GM12878 (cell line): ENCODE measurements around the gene COL2A1. TPM values are rescaled to one million over a fixed set of nuclear protein-coding genes. Genes with fewer than 3 reads are reported as not detected.
A peak's percentile ranks its signal among the peaks of the same experiment; 100 is the strongest.

Source experiments
- ATAC-seq: fragments of 200-7000 bp; cut with Tn5 transposase; 3 replicates; pipeline ENCODE4 v1.9.1; 2020; ENCODE audit warnings: mild to moderate bottlenecking, moderate library complexity
- BruUV-seq: library from RNA; stranded (reverse); fragments of 400-500 nt; replicated peaks from 2 replicates; lab custom pipeline; 2021; lab: Mats Ljungman, UMichigan
- CTCF ChIA-PET: fragments of 300-600 bp; sonication (Branson Sonifier 250); formaldehyde crosslinking; extraction: SDS; loops from one replicate; lab custom pipeline; 2021; ENCODE audit warnings: inconsistent platforms; lab: Yijun Ruan, JAX
- POLR2A ChIA-PET: fragments of 350-600 bp; formaldehyde crosslinking; extraction: SDS; loops from one replicate; lab custom pipeline; 2021; ENCODE audit warnings: inconsistent platforms; lab: Charles Lee
- RAD21 ChIA-PET: fragments of 300-600 bp; sonication (Branson Sonifier 250); formaldehyde crosslinking; loops from one replicate; lab custom pipeline; 2023; ENCODE audit warnings: antibody characterized with exemption; ENCODE audit not compliant: unreplicated experiment; lab: Charles Lee
- SMC1A ChIA-PET: fragments of 300-600 bp; sonication (Branson Sonifier 250); formaldehyde crosslinking; loops from one replicate; lab custom pipeline; 2023; ENCODE audit not compliant: unreplicated experiment, uncharacterized antibody; lab: Charles Lee
- DNase-seq: peaks from one replicate; pipeline ENCODE4 v3.0.0-alpha.2; 2011; ENCODE audit warnings: low read depth, low spot score
- FAIRE-seq: peaks from 3 replicates; lab custom pipeline; 2011; peaks lifted over from hg19 to GRCh38; lab: Jason Lieb, UNC
- H2AFZ ChIP-seq: 2 replicates; pipeline ENCODE4 v1.6.0; 2011; ENCODE audit warnings: low read depth, low read length, control low read depth; ENCODE audit not compliant: control insufficient read depth
- H3K27ac ChIP-seq: 2 replicates; pipeline ENCODE4 v1.5.1; 2011; ENCODE audit warnings: control low read depth; ENCODE audit not compliant: control insufficient read depth, insufficient read depth
- H3K27me3 ChIP-seq, 2 experiments: replicated peaks in 1 of 2; 2 replicates each; pipeline versions ENCODE4 v1.6.0 to v1.6.1; 2011; ENCODE audit warnings: low read length in 1 of 2; ENCODE audit not compliant: control insufficient read depth in 2 of 2, insufficient read depth in 2 of 2
- H3K36me3 ChIP-seq, 2 experiments: 2 replicates each; pipeline ENCODE4 v1.5.1; 2011; ENCODE audit warnings: low read length in 1 of 2; ENCODE audit not compliant: control insufficient read depth in 2 of 2, insufficient read depth in 2 of 2
- H3K4me1 ChIP-seq: 2 replicates; pipeline ENCODE4 v1.6.1; 2011; ENCODE audit warnings: mild to moderate bottlenecking, low read length, moderate library complexity, mixed read lengths; ENCODE audit not compliant: control insufficient read depth, insufficient read depth
- H3K4me2 ChIP-seq: 2 replicates; pipeline ENCODE4 v1.6.0; 2011; ENCODE audit warnings: control low read depth; ENCODE audit not compliant: control insufficient read depth, insufficient read depth
- H3K4me3 ChIP-seq: fragments of 200-600 bp; sonication (generic); 2 replicates; pipeline ENCODE4 v1.5.1; 2016
- H3K79me2 ChIP-seq: 2 replicates; pipeline ENCODE4 v1.6.0; 2011; ENCODE audit warnings: low read length; ENCODE audit not compliant: control insufficient read depth, insufficient read depth
- H3K9ac ChIP-seq: 2 replicates; pipeline ENCODE4 v1.8.0; 2011; ENCODE audit warnings: low read length, control low read depth, mixed read lengths; ENCODE audit not compliant: control insufficient read depth, insufficient read depth
- H3K9me3 ChIP-seq: replicated peaks from 3 replicates; pipeline ENCODE4 v1.5.1; 2011; ENCODE audit warnings: mild to moderate bottlenecking, low read length; ENCODE audit not compliant: control insufficient read depth, insufficient read depth
- H4K20me1 ChIP-seq: 2 replicates; pipeline ENCODE4 v1.6.0; 2011; ENCODE audit not compliant: control insufficient read depth, insufficient read depth
- CUX1 ChIP-seq: IDR thresholded peaks from 2 replicates; pipeline ENCODE4 v1.6.1; 2012; ENCODE audit warnings: improper control_type of control experiment, low read depth, low read length; ENCODE audit not compliant: insufficient replicate concordance
- EZH2 ChIP-seq: IDR thresholded peaks from 2 replicates; pipeline ENCODE4 v1.6.1; 2012; ENCODE audit warnings: low read depth, mild to moderate bottlenecking, control low read depth, inconsistent platforms, low read length, borderline replicate concordance; ENCODE audit not compliant: control insufficient read depth
- NFXL1 ChIP-seq: fragments of 450-650 bp; IDR thresholded peaks from 2 replicates; pipeline ENCODE4 v1.6.1; 2017; ENCODE audit warnings: antibody characterized with exemption, mild to moderate bottlenecking, borderline replicate concordance
- NR2C2 ChIP-seq: IDR thresholded peaks from 2 replicates; pipeline ENCODE4 v1.6.1; 2011; ENCODE audit warnings: borderline replicate concordance, low read depth; ENCODE audit not compliant: control insufficient read depth, insufficient read length
- TBL1XR1 ChIP-seq: IDR thresholded peaks from 2 replicates; pipeline ENCODE4 v1.6.1; 2012; ENCODE audit warnings: low read depth, low read length, improper control_type of control experiment
- WGBS: methylation state at CpG from one replicate; pipeline ENCODE4 v1.1.6; 2016; ENCODE audit warnings: low lambda C conversion rate; ENCODE audit not compliant: insufficient replicate concordance, insufficient coverage; ENCODE audit errors: missing lambda C conversion rate; 5-methylcytosine and 5-hydroxymethylcytosine counted together
- in situ Hi-C: fragments of 300-500 bp; cut with MboI; formaldehyde crosslinking; loops from 9 replicates; pipeline ENCODE4 v1.14.3; 2018; ENCODE audit warnings: mixed read lengths
- intact Hi-C: fragments of 100-400 bp; cut with micrococcal nuclease; formaldehyde crosslinking; loops from one replicate; pipeline ENCODE4 v1.14.2; 2022; ENCODE audit not compliant: unreplicated experiment
- polyA plus RNA-seq, 11 experiments: library from polyadenylated mRNA; depleted of rRNA in 4 of 11; unstranded in 6 of 11; stranded (reverse) in 5 of 11; fragments of >200 nt; fragmentation: Nextera tagmentation in 4 of 11; fragmentation: Illumina TruSeq in 1 of 11; extraction: Ambion mirVana in 4 of 11; extraction: Trizol in 1 of 11; gene quantifications; 1 replicate in 1 of 11; 2 replicates in 10 of 11; pipeline versions ENCODE4 v1.2.1 to v1.2.3, GENCODE V29; 2011 to 2016; ENCODE audit warnings: inconsistent platforms in 2 of 11, missing spikeins in 2 of 11, low read depth in 1 of 11
- total RNA-seq, 4 experiments: library from RNA; depleted of rRNA in 3 of 4; stranded (reverse); fragments of >200 nt in 3 of 4; fragmentation: Illumina TruSeq in 1 of 4; extraction: Trizol in 1 of 4; gene quantifications; 2 replicates each; pipeline versions ENCODE4 v1.2.1 to v1.2.3, GENCODE V29; 2013 to 2021

Gene COL2A1
- total and polyA plus RNA-seq, 10 of the 15 experiments (the other 5 are each of a cell fraction or from before 2014, with no cell fraction given) = 0.06 to 0.67 (median 0.19) TPM; not detected in 1

GRCh38 chr12:48003226-48004052 is 837 bp downstream of the COL2A1 start:
- intact Hi-C loops (no loop called here), in situ Hi-C loops (no loop called here)
- no peak overlapping the region for H3K4me2 ChIP-seq
- no peak overlapping the region for H3K4me3 ChIP-seq
- peaks cover 24 to 32% of the 10 kb centered on the region in 2 experiments for H3K27me3 ChIP-seq
- no peak for ATAC-seq
- no peaks in the 10 kb centered on the region for H3K4me1 ChIP-seq
- no TSS peak for BruUV-seq
- no peaks in the 10 kb centered on the region for H3K79me2 ChIP-seq
- no peaks in the 10 kb centered on the region for H3K36me3 ChIP-seq
- no peak overlapping the region for H3K27ac ChIP-seq
- FAIRE-seq = no peak
- peak; percentile 91; the same call in 1 of the 2 replicates for TF ChIP-seq EZH2
- no peak for TF ChIP-seq TBL1XR1
- TF ChIP-seq CUX1 = no peak
- no peak for TF ChIP-seq NR2C2
- no peak for TF ChIP-seq NFXL1
- no peak overlapping the region for H3K9ac ChIP-seq
- H2AFZ ChIP-seq = no peak overlapping the region
- H4K20me1 ChIP-seq = no peaks in the 10 kb centered on the region
- ChIA-PET CTCF (no interaction called here), RAD21 (no interaction called here), SMC1A (interaction anchor here (0.6 kb wide), 1 partner anchor 174 kb away, joined by 3 read pairs; no protein-coding TSS in a partner anchor), POLR2A (no interaction called here)
- 7% methylated on average over 38 of the region's 38 CpGs for WGBS
- no peaks in the 10 kb centered on the region for H3K9me3 ChIP-seq
- DNase-seq = no peak
